DMS53 treated with DMSO at 0.1 percent for 48 hours (cell line): ENCODE measurements around the gene RAP1GDS1.
"Not testable (repeated sequence)": the region's sequence is repeated elsewhere in the genome, so short reads cannot be mapped to it uniquely, and the experiment has no call there.

Source experiments
- DNase-seq: peaks from one replicate; lab custom pipeline; 2025; ENCODE audit not compliant: unreplicated experiment; lab: John Stamatoyannopoulos, UW

Gene RAP1GDS1

DNA sequence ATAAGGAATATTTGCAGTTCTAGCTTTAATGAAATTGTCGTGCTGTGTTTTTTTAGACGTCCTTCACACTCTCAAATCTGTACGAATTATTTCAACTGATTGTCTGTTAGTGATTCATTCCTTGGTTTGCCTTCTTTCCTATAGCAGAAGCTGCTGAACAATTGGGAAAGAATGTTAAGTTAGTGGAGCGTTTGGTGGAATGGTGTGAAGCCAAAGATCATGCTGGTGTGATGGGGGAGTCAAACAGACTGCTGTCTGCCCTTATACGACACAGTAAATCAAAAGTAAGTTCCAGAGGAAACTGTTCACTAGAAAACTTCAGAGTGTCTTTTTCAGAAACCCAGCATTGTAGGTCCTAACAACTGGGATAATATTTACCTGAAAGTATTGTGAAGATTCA, 159.9 kb downstream of the RAP1GDS1 start:
- DNase-seq = no peak

DNA sequence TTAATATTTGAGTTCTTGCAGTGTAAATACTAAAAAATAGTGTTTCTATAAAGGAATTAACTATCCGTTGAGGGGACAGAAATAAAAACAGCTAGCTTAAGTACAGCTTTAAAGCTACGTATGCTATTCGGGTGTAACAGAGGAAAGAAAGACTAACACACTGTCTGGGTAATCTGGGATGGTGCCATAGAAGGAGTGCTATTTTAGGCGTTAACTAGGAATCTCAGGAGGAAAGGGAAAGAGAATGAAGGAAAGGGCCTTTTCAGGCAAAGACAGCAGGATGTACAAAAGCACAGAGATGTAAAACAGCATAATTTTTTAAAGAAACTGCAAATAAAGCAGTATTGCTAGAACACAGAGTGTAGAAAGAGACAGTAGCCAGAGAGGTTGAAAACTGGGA, 161.8 kb downstream of the RAP1GDS1 start:
- DNase-seq = no peak

DNA sequence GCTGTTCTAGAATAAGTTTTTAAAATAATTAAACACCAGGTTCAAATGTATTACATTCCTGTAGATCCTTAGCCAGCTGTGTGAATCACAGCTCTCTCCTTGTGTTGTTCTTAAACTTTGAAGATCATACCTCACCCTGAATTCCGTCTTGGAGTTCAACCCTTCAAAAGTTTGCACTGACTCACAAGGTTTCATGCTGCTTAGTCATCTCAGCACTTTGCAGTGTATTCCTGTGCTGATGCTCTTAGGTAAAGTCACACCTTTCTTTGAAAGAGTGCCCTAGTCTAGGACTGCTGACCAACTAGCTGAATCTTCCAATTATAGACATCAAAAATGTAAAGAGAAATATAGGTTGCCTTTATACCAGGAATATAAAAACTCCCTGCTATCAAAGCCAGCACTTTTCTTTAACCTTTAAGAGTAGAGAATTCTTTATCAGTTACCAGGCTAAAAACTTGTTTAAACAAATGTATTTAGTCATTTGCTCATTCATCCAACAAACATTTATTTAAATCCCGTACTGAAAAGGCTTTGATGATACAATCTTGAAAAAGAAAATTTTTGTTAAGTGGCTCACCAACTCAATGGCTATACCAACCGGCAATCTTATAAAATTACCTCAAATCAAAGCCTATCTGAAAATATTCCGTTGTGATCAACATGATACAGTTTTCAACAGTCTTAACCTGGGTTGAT, 169.7 kb downstream of the RAP1GDS1 start:
- DNase-seq = no peak

DNA sequence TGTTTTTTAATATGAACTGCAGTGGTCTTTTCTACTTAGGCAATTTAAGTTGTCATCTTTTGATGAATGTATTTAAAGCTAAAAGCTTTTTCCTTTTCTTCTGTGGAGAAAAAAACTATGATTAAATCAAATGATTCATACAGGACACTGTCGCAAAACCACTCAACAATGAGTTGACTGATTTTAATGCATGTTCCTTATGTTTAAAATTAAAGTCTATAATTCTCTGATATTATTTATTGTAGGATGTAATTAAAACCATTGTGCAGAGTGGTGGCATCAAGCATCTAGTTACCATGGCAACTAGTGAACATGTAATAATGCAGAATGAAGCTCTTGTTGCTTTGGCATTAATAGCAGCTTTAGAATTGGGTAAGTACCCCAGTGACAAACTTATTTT, 172.5 kb downstream of the RAP1GDS1 start:
- DNase-seq = no peak

DNA sequence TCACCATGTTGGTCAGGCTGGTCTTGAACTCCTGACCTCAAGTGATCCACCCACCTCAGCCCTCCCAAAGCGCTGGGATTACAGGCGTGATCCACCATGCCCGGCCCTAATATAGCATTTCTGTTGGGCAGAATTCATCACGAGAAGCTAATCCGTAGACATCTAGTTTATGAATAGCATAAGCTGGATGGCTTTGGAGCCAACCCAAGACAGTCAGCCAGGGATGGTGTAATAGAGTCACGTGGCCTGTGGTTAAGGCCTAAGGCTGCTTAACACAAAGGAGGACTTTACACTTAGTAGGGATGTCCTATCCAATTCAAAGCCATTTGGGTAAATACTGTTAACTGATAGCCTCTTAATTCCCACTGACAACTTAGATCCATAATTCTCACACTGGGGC, 173.6 kb downstream of the RAP1GDS1 start:
- DNase-seq = no peak

DNA sequence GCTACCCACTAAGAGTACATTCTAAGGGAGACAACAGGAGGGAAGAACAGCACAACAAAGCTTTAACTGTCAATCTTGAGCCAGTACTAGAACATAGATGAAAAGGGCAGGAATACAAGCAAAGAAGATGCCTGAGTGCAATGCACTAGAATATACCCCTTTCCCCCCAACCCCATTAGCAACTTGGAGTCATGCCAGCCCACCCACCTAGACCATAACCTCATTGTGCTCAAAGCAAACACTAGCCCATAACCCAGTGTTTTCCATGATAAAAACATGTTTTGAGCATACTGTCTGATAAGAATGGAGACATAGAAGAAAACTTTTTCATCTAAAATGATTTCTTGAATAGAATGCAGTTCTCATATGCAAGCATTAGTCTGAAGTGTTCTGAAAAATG, 183.2 kb downstream of the RAP1GDS1 start:
- DNase-seq = no peak

DNA sequence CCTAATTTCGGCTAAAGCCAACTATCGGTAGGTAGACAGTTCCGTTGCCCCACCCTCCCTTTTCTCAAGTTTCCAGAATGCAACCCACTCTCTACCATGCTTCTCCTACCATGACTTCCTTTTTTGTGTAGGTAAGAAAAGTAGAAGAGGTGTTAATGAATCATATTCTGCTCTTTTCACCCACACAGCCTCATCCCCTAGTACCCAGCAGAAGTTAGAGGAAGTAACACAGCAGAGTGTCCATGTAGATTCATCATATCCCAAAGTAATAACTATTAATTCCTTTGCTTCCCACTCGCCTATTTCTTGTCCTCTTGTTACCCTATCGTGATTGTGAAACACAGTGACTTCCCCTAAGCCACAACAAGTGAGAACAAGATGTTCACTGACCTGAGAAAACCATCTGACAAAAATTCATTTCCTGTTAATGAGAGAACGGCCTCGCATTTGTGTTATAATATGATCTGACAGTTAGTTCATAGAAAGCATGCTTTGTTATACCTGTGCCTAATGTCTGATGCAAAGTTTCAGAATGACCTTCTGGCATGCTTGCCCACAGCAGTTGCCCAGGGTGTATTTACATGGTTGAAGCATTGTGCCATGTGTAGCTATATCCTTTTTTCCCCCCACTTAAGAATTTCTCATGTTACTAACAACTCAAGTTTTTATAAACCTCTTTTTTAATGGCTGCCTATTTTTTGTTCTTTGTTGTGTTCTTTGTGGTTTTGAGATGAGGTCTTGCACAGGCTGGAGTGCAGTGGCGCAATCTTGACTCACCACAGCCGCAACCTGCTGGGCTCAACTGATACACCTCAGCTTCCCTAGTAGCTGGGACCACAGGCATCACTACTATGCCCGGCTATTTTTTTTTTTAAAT, 185.6 kb downstream of the RAP1GDS1 start:
- no peak for DNase-seq

DNA sequence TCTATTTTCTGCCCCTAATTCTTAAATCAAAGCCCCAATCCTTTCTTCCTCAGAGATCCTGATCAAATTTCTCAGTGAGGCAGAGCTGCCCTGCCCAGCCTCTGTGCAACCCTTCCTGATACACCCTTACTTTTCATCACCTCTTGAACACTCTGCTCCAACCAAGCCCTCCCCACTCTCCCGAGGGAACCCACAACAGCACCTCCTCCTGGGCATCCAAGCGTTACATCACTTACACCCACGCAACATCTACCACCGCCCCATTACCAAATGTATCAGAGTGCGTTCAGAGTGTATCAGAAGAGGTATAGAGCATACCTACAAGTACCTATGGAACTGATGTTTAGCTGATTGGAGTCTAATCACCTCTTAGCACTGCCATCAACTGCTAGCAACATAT, 186.5 kb downstream of the RAP1GDS1 start:
- no peak for DNase-seq

DNA sequence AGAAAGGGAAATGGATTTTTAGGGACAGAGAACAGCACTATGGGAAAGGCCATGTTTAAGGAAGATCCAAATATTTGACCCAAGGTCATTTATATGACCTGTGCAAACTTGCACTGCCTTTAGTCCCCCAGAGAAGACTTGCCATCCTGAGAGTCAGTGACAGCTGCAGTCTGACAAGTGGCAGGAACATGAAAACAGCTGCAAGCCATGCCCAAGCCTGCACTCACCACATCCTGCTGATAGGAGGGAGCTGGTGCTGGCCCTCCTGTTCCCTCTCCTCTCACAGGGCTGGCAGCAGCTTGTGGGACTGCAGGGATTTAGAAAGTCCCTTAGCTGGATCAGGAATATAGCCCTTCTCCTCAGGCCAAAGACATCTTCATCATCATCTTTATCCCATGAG, 187.7 kb downstream of the RAP1GDS1 start:
- no peak for DNase-seq

DNA sequence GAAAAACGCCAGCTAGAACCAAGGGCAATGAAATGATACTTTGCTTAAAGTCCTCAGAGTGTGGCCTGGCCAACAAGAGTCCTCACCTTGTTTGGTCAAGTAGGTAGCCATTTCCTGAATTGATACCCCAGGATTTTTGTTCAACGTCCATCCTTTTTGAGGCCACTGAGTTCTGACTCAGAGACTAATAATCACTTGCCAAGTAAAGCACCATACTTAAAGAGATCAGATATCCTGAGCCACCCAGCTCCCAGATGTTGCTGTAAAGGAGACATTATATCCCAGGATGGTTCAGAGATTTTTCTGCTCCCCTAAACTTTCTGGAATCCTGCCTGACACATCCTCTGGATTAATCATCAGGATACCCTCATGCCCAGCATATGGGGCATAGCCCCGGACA, 190.9 kb downstream of the RAP1GDS1 start:
- DNase-seq = no peak

DNA sequence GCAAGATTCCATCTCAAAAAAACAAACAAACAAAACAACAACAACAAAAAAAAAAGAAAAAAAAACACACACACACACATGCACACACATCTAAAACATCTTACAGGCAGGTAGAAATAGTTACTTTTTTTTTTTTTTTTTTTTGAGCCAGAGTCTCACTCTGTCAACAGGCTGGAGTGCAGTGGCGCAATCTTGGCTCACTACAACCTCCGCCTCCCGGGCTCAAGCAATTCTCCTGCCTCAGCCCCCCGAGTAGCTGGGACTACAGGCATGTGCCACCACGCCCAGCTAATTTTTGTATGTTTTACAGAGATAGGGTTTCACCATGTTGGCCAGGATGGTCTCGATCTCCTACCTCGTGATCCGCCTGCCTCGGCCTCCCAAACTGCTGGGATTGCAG, 196.2 kb downstream of the RAP1GDS1 start:
- not testable (repeated sequence) for DNase-seq

DNA sequence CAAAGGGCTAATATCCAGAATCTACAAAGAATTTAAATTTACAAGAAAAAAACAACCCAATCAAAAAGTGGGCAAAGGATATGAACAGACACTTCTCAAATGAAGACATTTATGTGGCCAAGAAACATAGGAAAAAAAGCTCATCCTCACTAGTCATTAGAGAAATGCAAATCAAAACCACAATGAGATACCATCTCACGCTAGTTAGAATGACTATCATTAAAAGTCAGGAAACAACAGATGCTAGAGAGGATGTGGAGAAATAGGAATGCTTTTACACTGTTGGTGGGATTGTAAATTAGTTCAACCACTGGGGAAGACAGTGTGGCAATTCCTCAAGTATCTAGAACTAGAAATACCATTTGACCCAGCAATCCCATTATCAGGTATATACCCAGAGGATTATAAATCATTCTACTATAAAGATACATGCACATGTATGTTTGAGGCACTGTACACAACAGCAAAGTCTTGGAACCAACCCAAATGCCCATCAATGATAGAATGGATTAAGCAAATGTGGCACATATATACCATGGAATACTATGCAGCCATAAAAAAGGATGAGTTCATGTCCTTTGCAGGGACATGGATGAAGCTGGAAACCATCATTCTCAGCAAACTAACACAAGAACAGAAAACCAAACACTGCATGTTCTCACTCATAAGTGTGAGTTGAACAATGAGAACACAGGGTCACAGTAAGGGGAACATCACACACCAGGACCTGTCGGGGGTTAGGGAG, 200.1 kb downstream of the RAP1GDS1 start:
- DNase-seq = not testable (repeated sequence)

DNA sequence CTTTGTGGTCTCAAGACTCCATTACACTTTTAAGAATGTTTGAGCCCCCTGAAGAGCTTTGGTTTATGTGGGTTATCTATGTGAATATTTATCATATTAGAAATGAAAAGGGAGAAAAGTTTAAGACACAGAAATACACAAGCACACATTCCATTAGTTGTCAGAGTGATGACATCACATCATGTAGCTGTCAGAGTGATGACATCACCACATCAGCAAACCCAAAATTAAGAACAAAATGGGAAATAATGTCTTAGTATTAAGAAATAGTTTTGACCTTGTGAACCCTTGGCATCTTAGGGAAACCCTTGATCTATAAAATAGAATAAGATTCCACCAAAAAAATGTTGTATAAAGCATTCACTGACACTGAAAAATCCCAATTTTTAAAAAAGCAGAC, 201.3 kb downstream of the RAP1GDS1 start:
- DNase-seq = no peak

DNA sequence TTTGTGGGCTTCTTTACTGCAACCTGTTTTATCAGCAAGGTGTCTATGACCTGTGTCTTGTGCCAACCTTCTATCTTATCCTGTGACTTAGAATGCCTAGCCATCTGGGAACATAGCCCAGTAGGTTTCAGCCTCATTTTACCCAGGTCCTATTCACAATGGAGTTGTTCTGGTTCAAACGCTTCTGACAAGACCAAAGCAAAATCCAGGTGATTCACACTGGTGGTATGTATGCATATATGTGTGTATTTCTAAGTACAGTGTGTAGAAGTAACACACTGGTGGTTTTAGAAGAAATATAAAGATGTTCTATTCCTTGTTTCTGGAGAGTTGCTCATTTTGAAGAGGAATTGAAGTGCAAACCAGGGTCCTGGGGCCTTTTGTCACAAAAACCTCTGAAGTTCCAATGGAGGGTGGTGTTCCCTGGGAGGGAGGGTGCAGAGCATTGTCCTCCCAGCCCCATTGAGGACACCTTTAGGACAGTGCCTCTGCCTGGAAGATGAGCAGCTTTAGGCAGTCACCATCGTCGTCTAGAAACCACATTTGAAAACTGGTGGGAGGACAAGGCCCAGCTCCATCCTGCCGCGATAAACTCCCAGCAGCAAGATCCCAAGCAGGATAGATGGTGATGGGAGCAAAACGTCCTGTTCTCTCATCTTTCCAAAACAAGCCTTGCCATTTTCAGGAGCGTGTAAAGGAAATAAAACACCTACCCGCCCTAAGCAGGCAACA, 205.8 kb downstream of the RAP1GDS1 start:
- no peak for DNase-seq

DNA sequence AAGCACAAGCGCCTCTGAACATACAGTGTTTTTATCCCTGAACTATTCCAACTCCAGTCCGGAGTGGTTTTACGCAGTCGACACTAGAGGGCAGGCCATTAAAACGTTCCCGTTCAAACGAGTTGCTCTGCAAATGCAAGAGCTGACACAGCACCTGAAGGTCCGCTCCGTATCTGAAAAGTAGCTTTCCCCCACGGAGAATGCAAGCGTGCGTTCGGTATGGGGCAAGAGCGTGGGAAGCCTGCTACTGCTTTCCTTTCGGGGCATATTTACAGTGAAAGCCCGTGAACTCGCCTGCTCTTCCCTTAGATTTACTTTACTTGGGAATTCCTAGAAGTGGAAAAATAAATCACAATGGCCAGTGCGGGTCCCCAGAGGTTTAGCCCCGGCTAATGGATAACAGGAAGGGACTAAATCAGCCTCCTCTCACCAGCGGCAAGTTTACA, 206.5 kb downstream of the RAP1GDS1 start:
- DNase-seq = peak; percentile 74

DNA sequence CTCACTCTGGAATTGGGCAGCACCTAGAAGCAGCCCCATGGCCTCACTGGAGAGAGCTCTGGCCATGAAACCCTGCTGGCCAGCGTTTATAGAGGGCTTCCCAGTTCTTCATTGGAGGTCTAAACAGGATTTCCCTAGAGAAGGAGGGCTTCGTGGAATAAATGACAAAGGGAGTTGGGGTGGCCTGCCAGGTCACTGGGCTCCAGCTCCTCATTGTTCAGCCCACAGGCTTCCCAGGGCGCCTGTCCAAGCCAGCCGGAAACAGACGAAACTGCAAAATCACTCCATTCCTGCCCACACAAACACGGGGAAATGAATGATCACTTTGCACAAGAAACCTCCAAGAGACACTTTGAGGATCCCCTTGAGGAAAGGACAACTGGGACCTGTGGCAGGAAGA, 207.5 kb downstream of the RAP1GDS1 start:
- DNase-seq = no peak

DNA sequence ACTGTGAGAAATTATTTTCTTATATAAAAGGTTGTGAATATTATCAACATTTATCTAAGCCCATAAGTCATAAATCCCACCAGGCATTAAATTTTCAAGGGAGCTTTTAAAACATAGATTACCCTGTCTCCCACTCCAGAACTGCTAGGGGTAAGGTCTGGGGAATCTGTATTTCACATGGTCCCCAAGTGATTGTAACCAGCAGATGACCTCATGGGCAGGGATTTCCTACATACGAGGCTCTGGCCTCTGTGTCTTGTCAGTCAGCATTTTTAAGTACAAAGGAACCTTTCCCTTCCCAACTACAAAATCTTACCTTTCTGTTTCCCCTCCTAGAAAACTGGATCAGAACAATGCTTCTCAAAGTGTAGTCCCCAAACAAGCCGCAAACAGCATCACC, 208.6 kb downstream of the RAP1GDS1 start:
- no peak for DNase-seq

DNA sequence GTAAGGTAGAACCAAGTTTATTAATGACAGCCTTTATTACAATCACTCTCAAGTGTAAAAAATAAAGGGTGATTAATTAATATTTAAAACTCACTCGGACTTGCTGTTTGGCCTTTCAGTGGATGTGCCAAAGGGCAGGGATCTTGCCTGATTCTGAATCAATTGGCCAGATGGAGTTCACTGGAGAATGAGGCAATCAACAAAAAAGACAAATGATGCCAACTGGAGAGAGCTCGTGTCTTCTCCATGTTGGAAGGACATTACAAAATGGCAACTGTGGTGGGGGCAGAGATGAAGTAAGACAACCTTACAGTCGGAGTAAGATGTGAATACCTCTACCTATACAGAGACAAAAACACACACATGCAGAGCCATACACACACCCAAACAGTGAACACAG, 209.2 kb downstream of the RAP1GDS1 start:
- DNase-seq = no peak

DNA sequence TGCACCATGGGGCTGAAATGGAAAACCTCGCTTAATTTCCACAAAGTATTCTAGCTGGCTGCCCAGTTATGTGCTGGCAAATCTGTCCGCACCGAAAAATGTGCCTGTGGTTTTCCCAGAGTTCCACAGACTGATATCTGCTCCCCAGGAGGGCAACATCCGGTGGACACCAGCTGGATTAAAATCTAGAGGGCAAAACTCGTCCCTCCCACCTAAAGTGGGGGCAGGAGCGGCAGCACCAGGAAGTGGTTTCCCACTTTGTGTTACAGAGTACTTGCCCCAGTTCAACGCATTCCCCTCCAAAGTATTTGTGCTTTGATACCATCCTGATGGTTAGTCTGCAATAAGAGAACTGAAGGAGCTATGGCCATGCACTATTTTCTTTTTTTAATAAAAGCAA, 209.6 kb downstream of the RAP1GDS1 start:
- no peak for DNase-seq

DNA sequence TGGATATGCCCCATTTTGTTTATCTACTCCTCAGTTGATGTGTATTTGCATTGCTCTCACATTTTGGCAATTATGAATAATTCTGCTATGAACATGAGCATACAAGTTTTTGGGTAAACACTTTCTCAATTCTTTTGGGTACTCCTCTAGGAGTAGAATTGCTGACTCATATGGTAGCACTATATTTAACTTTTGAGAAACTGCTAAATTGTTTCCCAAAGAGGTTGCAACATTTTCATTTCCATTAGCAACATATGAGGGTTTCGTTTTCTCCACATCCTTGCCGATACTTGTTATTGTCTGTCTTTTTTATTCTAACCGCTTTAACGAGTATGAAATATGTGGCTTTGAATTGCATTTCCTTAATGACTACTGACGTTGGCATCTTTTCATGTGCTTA, 211.9 kb downstream of the RAP1GDS1 start:
- DNase-seq = no peak

DNA sequence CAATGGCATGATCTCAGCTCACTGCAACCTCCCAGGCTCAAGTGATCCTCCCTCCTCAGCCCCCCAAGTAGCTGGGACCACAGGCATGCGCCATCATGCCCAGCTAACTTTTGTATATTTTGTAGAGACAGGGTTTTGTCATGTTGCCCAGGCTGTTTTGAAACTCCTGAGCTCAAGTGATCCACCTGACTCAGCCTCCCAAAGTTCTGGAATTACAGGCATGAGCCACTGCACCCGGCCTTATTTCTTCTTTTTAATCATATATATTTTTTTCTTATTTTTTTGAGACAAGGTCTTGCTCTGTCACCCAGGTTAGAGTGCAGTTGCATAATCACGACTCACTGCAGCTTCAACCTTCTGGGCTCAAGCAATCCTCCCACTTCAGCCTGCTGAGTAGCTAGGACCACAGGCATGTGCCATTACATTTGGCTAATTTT, 213.2 kb downstream of the RAP1GDS1 start:
- DNase-seq = no peak
